ENCODE results near the gene DOCK3.
"Not testable (repeated sequence)": the region's sequence is repeated elsewhere in the genome, so short reads cannot be mapped to it uniquely, and the experiment has no call there.

DOCK3 gene

GRCh38 chr3:50695031-50695430 lies 20.3 kb downstream of the DOCK3 start:
- ATAC-seq = no peak
- no peak for DNase-seq
- no peak overlapping the region for H3K27ac Mint-ChIP-seq

GRCh38 chr3:50696276-50696675 lies 21.5 kb downstream of the DOCK3 start:
- no peak overlapping the region for H3K27ac Mint-ChIP-seq
- H3K9me3 Mint-ChIP-seq = peaks cover 6 to 16% of the 10 kb centered on the region in 2 donors
- H3K4me3 Mint-ChIP-seq = no peak overlapping the region
- ATAC-seq (no peak), DNase-seq (no peak)
- no peaks in the 10 kb centered on the region for H3K4me1 Mint-ChIP-seq
- no peaks in the 10 kb centered on the region for H3K27me3 Mint-ChIP-seq

More at GRCh38 chr3:50695031-50695430, 20.3 kb downstream of the DOCK3 start:
- Mint-ChIP-seq H3K4me3 (no peak overlapping the region), H3K9me3 (peaks cover 6 to 16% of the 10 kb centered on the region in 2 donors), H3K27me3 (no peaks in the 10 kb centered on the region), H3K4me1 (no peaks in the 10 kb centered on the region)

DNA sequence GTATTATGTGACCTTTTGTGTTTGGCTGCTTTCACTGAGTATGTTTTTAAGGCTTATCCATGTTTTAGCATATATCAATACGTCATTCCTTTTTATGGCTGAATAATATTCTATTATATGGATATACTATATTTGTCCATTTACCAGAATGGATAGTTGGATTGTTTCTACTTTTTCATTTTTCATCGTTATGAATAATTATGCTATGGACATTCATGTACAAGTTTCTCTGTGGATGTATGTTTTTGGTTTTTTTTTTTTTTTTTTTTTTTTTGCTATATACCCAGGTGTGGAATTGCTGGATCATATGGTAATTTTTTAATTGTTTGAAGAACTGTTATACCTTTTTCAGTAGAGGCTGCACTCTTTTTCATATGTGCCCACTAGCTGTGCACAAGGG lies 23.5 kb downstream of the DOCK3 start:
- no peak for ATAC-seq
- Mint-ChIP-seq H3K27ac (no peak overlapping the region), H3K4me3 (no peak overlapping the region), H3K27me3 (no peaks in the 10 kb centered on the region), H3K9me3 (peaks cover 6 to 25% of the 10 kb centered on the region in 2 donors), H3K4me1 (no peaks in the 10 kb centered on the region)
- DNase-seq = no peak

GRCh38 chr3:50708620-50709019 lies 33.9 kb downstream of the DOCK3 start:
- Mint-ChIP-seq H3K9me3 (peaks cover 7 to 17% of the 10 kb centered on the region in 2 donors), H3K27ac (peak overlapping the region in 1 of 2 donors; percentile 84), H3K27me3 (no peaks in the 10 kb centered on the region), H3K4me1 (peaks cover 21% of the 10 kb centered on the region), H3K4me3 (peak overlapping the region; percentile 4 to 16)
- peak in 1 of 2 donors; percentile 1 for DNase-seq
- ATAC-seq = no peak

GRCh38 chr3:50714946-50715345 lies 40.2 kb downstream of the DOCK3 start:
- Mint-ChIP-seq H3K27ac (no peak overlapping the region), H3K27me3 (no peaks in the 10 kb centered on the region)

GRCh38 chr3:50724831-50725230 lies 50.1 kb downstream of the DOCK3 start:
- no peak overlapping the region for H3K4me3 Mint-ChIP-seq
- H3K27me3 Mint-ChIP-seq = peaks cover 18% of the 10 kb centered on the region
- no peak for DNase-seq
- peaks cover 0 to 10% of the 10 kb centered on the region in 2 donors for H3K9me3 Mint-ChIP-seq
- no peak for ATAC-seq
- H3K4me1 Mint-ChIP-seq = no peaks in the 10 kb centered on the region
- H3K27ac Mint-ChIP-seq = peak overlapping the region in 1 of 2 donors; percentile 42

More at GRCh38 chr3:50714946-50715345, 40.2 kb downstream of the DOCK3 start:
- ATAC-seq (no peak), DNase-seq (no peak)
- Mint-ChIP-seq H3K9me3 (peaks cover 0 to 5% of the 10 kb centered on the region in 2 donors), H3K4me1 (no peaks in the 10 kb centered on the region), H3K4me3 (no peak overlapping the region)

GRCh38 chr3:50734985-50735384 lies 60.3 kb downstream of the DOCK3 start:
- no peak for DNase-seq
- Mint-ChIP-seq H3K27ac (no peak overlapping the region), H3K4me3 (no peak overlapping the region), H3K4me1 (no peaks in the 10 kb centered on the region), H3K27me3 (no peaks in the 10 kb centered on the region), H3K9me3 (peaks cover 0 to 9% of the 10 kb centered on the region in 2 donors)
- no peak for ATAC-seq

- Mint-ChIP-seq H3K4me1 (no peaks in the 10 kb centered on the region), H3K27ac (no peak overlapping the region), H3K9me3 (peaks cover 0 to 9% of the 10 kb centered on the region in 2 donors), H3K27me3 (no peaks in the 10 kb centered on the region), H3K4me3 (no peak overlapping the region)
- DNase-seq = no peak
- no peak for ATAC-seq
These were observed 62.6 kb downstream of the DOCK3 start for GRCh38 chr3:50737193-50737905.

GRCh38 chr3:50737906-50738598 lies 63.3 kb downstream of the DOCK3 start:
- Mint-ChIP-seq H3K27me3 (no peaks in the 10 kb centered on the region), H3K4me1 (no peaks in the 10 kb centered on the region), H3K9me3 (peaks cover 0 to 9% of the 10 kb centered on the region in 2 donors), H3K4me3 (no peak overlapping the region), H3K27ac (no peak overlapping the region)
- no peak for DNase-seq
- ATAC-seq = no peak

DNA sequence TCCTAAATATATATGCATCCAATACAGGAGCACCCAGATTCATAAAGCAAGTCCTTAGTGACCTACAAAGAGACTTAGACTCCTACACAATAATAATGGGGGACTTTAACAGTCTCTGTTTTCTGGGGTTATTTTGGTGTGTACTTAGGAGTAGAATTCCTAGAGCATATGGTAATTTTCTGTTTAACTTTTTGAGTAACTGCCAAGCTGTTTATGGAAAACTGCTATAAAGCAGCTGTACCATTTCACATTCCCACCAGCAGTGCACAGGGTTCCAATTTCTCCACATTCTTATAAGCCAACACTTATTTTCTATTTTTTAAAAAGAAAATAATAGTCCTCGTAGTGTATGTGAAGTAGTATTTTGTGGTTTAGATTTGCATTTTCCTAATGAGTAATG lies 68.9 kb downstream of the DOCK3 start:
- no peak for ATAC-seq
- no peak overlapping the region for H3K27ac Mint-ChIP-seq
- no peak overlapping the region for H3K4me3 Mint-ChIP-seq
- peaks cover 5% of the 10 kb centered on the region for H3K4me1 Mint-ChIP-seq
- H3K27me3 Mint-ChIP-seq = no peaks in the 10 kb centered on the region
- no peak for DNase-seq
- no peaks in the 10 kb centered on the region for H3K9me3 Mint-ChIP-seq

DNA sequence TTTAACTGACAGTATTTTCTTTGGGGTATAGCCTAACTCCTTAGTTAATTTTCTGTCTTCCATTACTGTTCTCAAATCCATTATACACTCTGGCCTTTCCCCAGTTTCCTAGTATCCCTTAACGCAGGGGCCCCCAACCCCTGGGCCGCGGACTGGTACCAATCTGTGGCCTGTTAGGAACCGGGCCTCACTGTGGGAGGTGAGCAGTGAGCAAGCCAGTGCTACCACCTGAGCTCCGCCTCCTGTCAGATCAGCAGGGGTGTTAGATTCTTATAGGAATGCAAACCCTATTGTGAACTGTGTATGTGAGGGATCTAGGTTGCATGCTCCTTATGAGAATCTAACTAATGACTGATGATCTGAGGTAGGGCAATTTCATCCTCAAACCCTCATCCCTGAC lies 75.1 kb downstream of the DOCK3 start:
- ATAC-seq = no peak
- no peak for DNase-seq
- Mint-ChIP-seq H3K27ac (no peak overlapping the region), H3K27me3 (no peaks in the 10 kb centered on the region), H3K9me3 (no peaks in the 10 kb centered on the region), H3K4me3 (no peak overlapping the region), H3K4me1 (peaks cover 5% of the 10 kb centered on the region)

DNA sequence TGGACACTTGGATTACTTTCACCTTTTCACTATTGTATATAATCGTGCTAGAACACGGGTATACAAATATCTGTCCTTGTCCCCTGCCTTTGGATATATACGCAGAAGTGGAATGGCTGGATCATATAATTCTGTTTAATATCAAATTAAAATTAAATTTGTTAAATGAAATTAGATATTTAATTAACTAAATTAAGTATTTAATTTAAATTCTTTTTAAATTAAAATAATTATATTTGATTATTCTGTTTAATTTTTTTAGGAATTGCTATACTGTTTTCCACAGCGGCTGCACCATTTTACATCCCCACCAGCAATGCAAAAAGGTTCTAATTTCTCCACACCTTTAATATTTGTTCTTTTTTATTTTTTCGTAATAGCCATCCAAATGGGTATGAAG lies 84.3 kb downstream of the DOCK3 start:
- DNase-seq (no peak), ATAC-seq (no peak)
- no peaks in the 10 kb centered on the region for H3K9me3 Mint-ChIP-seq
- no peaks in the 10 kb centered on the region for H3K4me1 Mint-ChIP-seq
- H3K27ac Mint-ChIP-seq = no peak overlapping the region
- no peaks in the 10 kb centered on the region for H3K27me3 Mint-ChIP-seq
- no peak overlapping the region for H3K4me3 Mint-ChIP-seq

DNA sequence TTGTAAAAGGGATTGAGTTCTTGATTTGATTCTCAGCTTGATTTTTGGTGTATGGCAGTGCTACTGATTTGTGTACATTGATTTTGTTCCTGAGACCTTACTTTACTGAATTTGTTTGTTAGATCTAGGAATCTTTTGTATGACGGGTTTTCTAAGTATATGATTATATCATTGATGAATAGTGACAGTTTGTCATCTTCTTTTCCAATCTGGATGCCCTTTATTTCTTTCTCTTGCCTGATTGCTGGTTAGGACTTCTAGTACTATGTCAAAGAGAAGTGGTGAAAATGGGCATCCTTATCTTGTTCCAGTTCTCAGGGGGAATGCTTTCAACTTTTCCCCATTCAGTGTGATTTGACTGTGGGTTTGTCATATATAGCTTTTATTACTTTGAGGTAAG lies 103.0 kb downstream of the DOCK3 start:
- H3K4me3 Mint-ChIP-seq = no peak overlapping the region
- no peak overlapping the region for H3K27ac Mint-ChIP-seq
- no peaks in the 10 kb centered on the region for H3K4me1 Mint-ChIP-seq
- DNase-seq = no peak
- H3K9me3 Mint-ChIP-seq = peaks cover 1 to 5% of the 10 kb centered on the region in 2 donors
- ATAC-seq = no peak
- peaks cover 24% of the 10 kb centered on the region for H3K27me3 Mint-ChIP-seq

- H3K27ac Mint-ChIP-seq, DNase-seq: not testable (repeated sequence)
- peaks cover 11 to 14% of the 10 kb centered on the region in 2 donors for H3K9me3 Mint-ChIP-seq
These were observed 107.0 kb downstream of the DOCK3 start for GRCh38 chr3:50781766-50782165.

GRCh38 chr3:50786631-50787030 lies 111.9 kb downstream of the DOCK3 start:
- Mint-ChIP-seq H3K4me1 (no peaks in the 10 kb centered on the region), H3K9me3 (peaks cover 10 to 14% of the 10 kb centered on the region in 2 donors), H3K27ac (no peak overlapping the region), H3K4me3 (no peak overlapping the region), H3K27me3 (no peaks in the 10 kb centered on the region)
- no peak for DNase-seq
- ATAC-seq = no peak

More at GRCh38 chr3:50781766-50782165, 107.0 kb downstream of the DOCK3 start:
- ATAC-seq, H3K27me3 Mint-ChIP-seq, H3K4me3 Mint-ChIP-seq, H3K4me1 Mint-ChIP-seq: not testable (repeated sequence)

GRCh38 chr3:50790894-50791293 lies 116.2 kb downstream of the DOCK3 start:
- DNase-seq = not testable (repeated sequence)

More at GRCh38 chr3:50790894-50791293, 116.2 kb downstream of the DOCK3 start:
- not testable (repeated sequence) for H3K4me1 Mint-ChIP-seq, ATAC-seq, H3K27me3 Mint-ChIP-seq, H3K27ac Mint-ChIP-seq, H3K9me3 Mint-ChIP-seq, H3K4me3 Mint-ChIP-seq
